Stimulated activated naive CD8-positive, alpha-beta T cell treated with anti-CD3 and anti-CD28 coated beads, Interleukin-15, amount 100 ng/mL, for 72 hours (primary cell): ENCODE results near the gene FBXO11.

Source experiments
- ATAC-seq: fragments of 150-1000 bp; cut with Tn5 transposase; 2 replicates; pipeline ENCODE4 v1.10.0; 2021; ENCODE audit warnings: mild to moderate bottlenecking, moderate library complexity
- DNase-seq, 2 donors: peaks; one replicate each; pipeline ENCODE4 v3.0.0; 2021 to 2022
- H3K27ac Mint-ChIP-seq, 2 donors: one replicate each; pipeline ENCODE4 v1.8.0; 2022; ENCODE audit warnings: mild to moderate bottlenecking in 2 of 2, mixed read lengths in 2 of 2, moderate library complexity in 2 of 2
- H3K27me3 Mint-ChIP-seq: one replicate; pipeline ENCODE4 v1.8.0; 2022; ENCODE audit warnings: mixed read lengths
- H3K4me1 Mint-ChIP-seq: one replicate; pipeline ENCODE4 v1.8.0; 2022; ENCODE audit warnings: mild to moderate bottlenecking, mixed read lengths
- H3K4me3 Mint-ChIP-seq, 2 donors: one replicate each; pipeline ENCODE4 v1.8.0; 2022; ENCODE audit warnings: mild to moderate bottlenecking in 2 of 2, mixed read lengths in 2 of 2, moderate library complexity in 1 of 2
- H3K9me3 Mint-ChIP-seq, 2 donors: one replicate each; pipeline ENCODE4 v1.8.0; 2022; ENCODE audit warnings: mixed read lengths in 2 of 2

The FBXO11 gene

GRCh38 chr2:47751856-47752414 lies 154.4 kb downstream of the FBXO11 start:
- Mint-ChIP-seq H3K27me3 (no peaks in the 10 kb centered on the region), H3K9me3 (peaks cover 5 to 8% of the 10 kb centered on the region in 2 donors), H3K27ac (peak overlapping the region in 1 of 2 donors; percentile 91), H3K4me3 (peak overlapping the region in 1 of 2 donors; percentile 54), H3K4me1 (no peaks in the 10 kb centered on the region)
- DNase-seq (no peak), ATAC-seq (no peak)

- Mint-ChIP-seq H3K4me3 (no peak overlapping the region), H3K9me3 (peaks cover 11 to 14% of the 10 kb centered on the region in 2 donors), H3K27me3 (peaks cover 13% of the 10 kb centered on the region), H3K4me1 (no peaks in the 10 kb centered on the region), H3K27ac (no peak overlapping the region)
- no peak for DNase-seq
- ATAC-seq = no peak
Observed at GRCh38 chr2:47747878-47748277, 158.4 kb downstream of the FBXO11 start.

DNA sequence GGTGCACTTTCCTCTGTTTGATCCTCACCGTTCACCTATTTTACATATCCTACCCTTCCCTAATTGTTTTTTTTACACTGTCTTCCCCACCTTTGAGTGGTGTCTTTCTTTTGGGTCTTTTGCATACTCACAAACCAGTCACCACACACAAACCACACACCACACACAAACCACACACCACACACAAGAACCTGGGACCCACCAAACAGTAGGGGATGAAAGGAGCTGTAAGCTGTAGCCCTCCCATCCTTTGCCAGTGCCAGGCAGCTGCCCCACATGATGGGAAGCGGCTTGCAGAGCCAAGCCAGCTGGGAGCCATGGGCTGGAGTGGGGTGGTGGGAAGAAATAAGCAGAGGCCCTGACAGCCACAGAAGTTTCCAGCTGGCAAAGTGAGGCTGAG lies 162.2 kb downstream of the FBXO11 start:
- ATAC-seq = peak; percentile 43
- Mint-ChIP-seq H3K4me1 (no peaks in the 10 kb centered on the region), H3K27ac (no peak overlapping the region), H3K4me3 (no peak overlapping the region), H3K27me3 (peaks cover 22% of the 10 kb centered on the region), H3K9me3 (peaks cover 11 to 14% of the 10 kb centered on the region in 2 donors)
- DNase-seq = no peak

DNA sequence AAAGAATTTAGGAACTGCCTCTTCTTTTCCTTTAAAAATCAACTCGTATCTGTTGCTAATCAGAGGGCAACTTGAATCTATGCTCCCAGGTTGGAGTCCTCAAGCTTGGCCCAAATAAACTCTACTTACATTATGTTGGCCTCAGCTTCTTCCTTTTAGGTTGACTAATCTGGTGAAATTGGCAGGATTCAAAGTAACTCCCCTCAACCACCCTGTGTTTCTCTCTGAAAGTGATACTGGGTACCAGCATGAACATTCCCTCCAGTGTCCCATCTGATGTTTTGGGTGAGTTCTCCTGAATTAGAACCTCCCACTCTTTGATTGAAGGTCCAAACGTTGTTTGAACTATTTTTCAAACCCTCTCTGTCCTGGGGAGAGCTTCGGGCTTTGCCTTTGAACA lies 164.7 kb downstream of the FBXO11 start:
- peaks cover 22% of the 10 kb centered on the region for H3K27me3 Mint-ChIP-seq
- H3K4me1 Mint-ChIP-seq = no peaks in the 10 kb centered on the region
- peaks cover 3% of the 10 kb centered on the region in 2 donors for H3K9me3 Mint-ChIP-seq
- no peak for ATAC-seq
- DNase-seq = no peak
- H3K4me3 Mint-ChIP-seq = no peak overlapping the region
- H3K27ac Mint-ChIP-seq = no peak overlapping the region

GRCh38 chr2:47741101-47741500 lies 165.2 kb downstream of the FBXO11 start:
- no peak overlapping the region for H3K4me3 Mint-ChIP-seq
- DNase-seq (no peak), ATAC-seq (no peak)
- no peaks in the 10 kb centered on the region for H3K4me1 Mint-ChIP-seq
- no peak overlapping the region for H3K27ac Mint-ChIP-seq
- H3K27me3 Mint-ChIP-seq = peaks cover 22% of the 10 kb centered on the region
- H3K9me3 Mint-ChIP-seq = no peaks in the 10 kb centered on the region
